GM03348 (cell line): ENCODE results near the gene NKIRAS1.

Experiments
- DNase-seq: peaks from one replicate; pipeline ENCODE4 v3.0.0; 2012; ENCODE audit warnings: low spot score

Gene NKIRAS1

GRCh38 chr3:23916886-23917678 lies at the start of gene NKIRAS1, which contains the start of gene RPL15:
Gene NKIRAS1, minus strand, starts transcription at chr3:23916990. Its CDS starts 6,086 bp downstream, at chr3:23910904.
Gene RPL15, plus strand, starts transcription at chr3:23917132. Its CDS starts 728 bp downstream, at chr3:23917860.
- peak; percentile 97 for DNase-seq

- no peak for DNase-seq
These were observed 49.5 kb upstream of the NKIRAS1 start for GRCh38 chr3:23966328-23966727.

GRCh38 chr3:23964537-23965235 lies 47.9 kb upstream of the NKIRAS1 start:
- no peak for DNase-seq

- DNase-seq = no peak
These were observed 45.1 kb upstream of the NKIRAS1 start for GRCh38 chr3:23961913-23962312.

GRCh38 chr3:23961066-23961465 lies 44.3 kb upstream of the NKIRAS1 start:
- no peak for DNase-seq

- no peak for DNase-seq
These were observed 43.9 kb upstream of the NKIRAS1 start for GRCh38 chr3:23960649-23961048.

- DNase-seq = peak; percentile 63
These were observed 42.5 kb upstream of the NKIRAS1 start for GRCh38 chr3:23959135-23959900.

- DNase-seq = no peak
These were observed 39.9 kb upstream of the NKIRAS1 start for GRCh38 chr3:23956701-23957100.

- no peak for DNase-seq
These were observed 37.4 kb upstream of the NKIRAS1 start for GRCh38 chr3:23954144-23954543.

- DNase-seq = no peak
These were observed 36.7 kb upstream of the NKIRAS1 start for GRCh38 chr3:23953523-23953922.

- no peak for DNase-seq
These were observed 35.9 kb upstream of the NKIRAS1 start for GRCh38 chr3:23952646-23953045.

GRCh38 chr3:23950293-23950692 lies 33.5 kb upstream of the NKIRAS1 start:
- no peak for DNase-seq

GRCh38 chr3:23949784-23950183 lies 33.0 kb upstream of the NKIRAS1 start:
- no peak for DNase-seq

- no peak for DNase-seq
These were observed 32.0 kb upstream of the NKIRAS1 start for GRCh38 chr3:23948761-23949160.

- peak; percentile 99 for DNase-seq
These were observed 29.3 kb upstream of the NKIRAS1 start for GRCh38 chr3:23945913-23946687.

GRCh38 chr3:23945663-23945912 lies 28.8 kb upstream of the NKIRAS1 start:
- DNase-seq = no peak

- peak; percentile 96 for DNase-seq
These were observed 28.3 kb upstream of the NKIRAS1 start, which contains the start of gene NR1D2 for GRCh38 chr3:23944861-23945662. Gene NR1D2, plus strand, starts transcription at chr3:23945286. Its CDS starts 293 bp downstream, at chr3:23945579.

GRCh38 chr3:23944007-23944783 lies 27.4 kb upstream of the NKIRAS1 start:
- DNase-seq = no peak

- DNase-seq = no peak
These were observed 25.8 kb upstream of the NKIRAS1 start for GRCh38 chr3:23942546-23942945.

GRCh38 chr3:23941440-23941839 lies 24.6 kb upstream of the NKIRAS1 start:
- no peak for DNase-seq
